Ecto neural progenitor cell (in vitro differentiated cells): ENCODE measurements around the gene NSD1.

Experiments
- DNase-seq: peaks from one replicate; pipeline ENCODE4 v3.0.0-alpha.2; 2018; ENCODE audit warnings: low spot score

NSD1 gene

GRCh38 chr5:177133096-177133852 is at the start of gene NSD1:
NSD1 (plus strand) TSS chr5:177133773; CDS start chr5:177135104, 1,331 bp downstream.
- DNase-seq: peak; percentile 95

- DNase-seq: no peak
Measured at GRCh38 chr5:177084175-177084574, 49.4 kb upstream of the NSD1 start.

GRCh38 chr5:177085985-177086653 is 47.5 kb upstream of the NSD1 start:
- no peak for DNase-seq

GRCh38 chr5:177086654-177087397 is 46.7 kb upstream of the NSD1 start, which contains the start of gene FGFR4:
FGFR4 (plus strand) TSS chr5:177086915; CDS start chr5:177089603, 2,688 bp downstream.
- DNase-seq: peak; percentile 95

- DNase-seq: no peak
Measured at GRCh38 chr5:177087398-177088005, 46.1 kb upstream of the NSD1 start.

GRCh38 chr5:177089127-177089526 is 44.4 kb upstream of the NSD1 start:
- no peak for DNase-seq

- no peak for DNase-seq
Measured at GRCh38 chr5:177089825-177090641, 43.5 kb upstream of the NSD1 start.

GRCh38 chr5:177090813-177091212 is 42.8 kb upstream of the NSD1 start:
- no peak for DNase-seq

GRCh38 chr5:177091232-177091631 is 42.3 kb upstream of the NSD1 start:
- DNase-seq: no peak

GRCh38 chr5:177092178-177093081 is 41.1 kb upstream of the NSD1 start:
- DNase-seq: no peak

GRCh38 chr5:177093082-177093712 is 40.4 kb upstream of the NSD1 start:
- DNase-seq: no peak

- no peak for DNase-seq
Measured at GRCh38 chr5:177093803-177094202, 39.8 kb upstream of the NSD1 start.

- DNase-seq: no peak
Measured at GRCh38 chr5:177094224-177095087, 39.1 kb upstream of the NSD1 start.

- no peak for DNase-seq
Measured at GRCh38 chr5:177095088-177095669, 38.4 kb upstream of the NSD1 start.

GRCh38 chr5:177096162-177097015 is 37.2 kb upstream of the NSD1 start:
- no peak for DNase-seq

- no peak for DNase-seq
Measured at GRCh38 chr5:177097016-177097985, 36.3 kb upstream of the NSD1 start.
